Epithelial cell of proximal tubule (primary cell): ENCODE results near the gene HNRNPF. TPM values are rescaled to one million over a fixed set of nuclear protein-coding genes. Genes with fewer than 3 reads are reported as not detected.

Experiments used
- DNase-seq: peaks from one replicate; pipeline ENCODE4 v3.0.0-alpha.2; 2011; ENCODE audit warnings: low read depth
- H3K4me3 ChIP-seq: 2 replicates; pipeline ENCODE4 v1.5.1; 2011; ENCODE audit warnings: low read depth, mild to moderate bottlenecking, low read length
- total RNA-seq: library from RNA; depleted of rRNA; stranded (reverse); fragments of >200 nt; gene quantifications from 2 replicates; pipeline ENCODE4 v1.2.3, GENCODE V29; 2015
- TF ChIP-seq, protein P1 (sequence below): conservative IDR thresholded peaks from 2 replicates; pipeline ENCODE4 v1.5.1; 2012; ENCODE audit warnings: low read depth, mild to moderate bottlenecking, low read length

The HNRNPF gene
- total RNA-seq, 1 donor from 2014 or later: 207 TPM

DNA sequence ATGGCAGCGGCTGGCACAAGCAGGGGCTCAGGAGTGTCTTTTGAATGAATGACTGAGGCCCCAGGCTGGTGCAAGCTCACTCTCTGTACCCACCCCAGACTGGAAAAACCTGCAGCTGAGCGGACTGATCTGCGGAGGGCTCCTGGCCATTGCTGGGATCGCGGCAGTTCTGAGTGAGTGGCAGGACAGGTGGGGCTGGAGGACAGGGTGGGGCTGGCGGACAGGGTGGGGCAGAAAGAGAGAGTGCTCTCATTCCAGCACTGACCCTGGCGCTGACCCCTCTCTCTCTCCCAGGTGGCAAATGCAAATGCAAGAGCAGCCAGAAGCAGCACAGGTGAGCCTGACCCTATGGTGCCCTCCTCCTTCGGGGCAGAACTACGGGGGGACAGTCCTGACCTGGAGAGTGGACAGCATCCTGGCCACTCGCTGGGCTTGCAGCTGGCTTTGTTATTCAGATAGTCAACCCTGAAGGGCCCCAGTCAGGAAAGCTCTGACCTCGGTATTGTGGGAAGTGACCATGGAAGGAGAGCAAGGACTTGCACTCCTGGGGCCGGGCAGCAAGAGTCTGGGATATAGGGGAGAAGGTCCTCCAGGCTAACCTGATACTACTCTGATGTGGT, 33.5 kb downstream of the HNRNPF start:
- TF ChIP-seq, protein P1, sequence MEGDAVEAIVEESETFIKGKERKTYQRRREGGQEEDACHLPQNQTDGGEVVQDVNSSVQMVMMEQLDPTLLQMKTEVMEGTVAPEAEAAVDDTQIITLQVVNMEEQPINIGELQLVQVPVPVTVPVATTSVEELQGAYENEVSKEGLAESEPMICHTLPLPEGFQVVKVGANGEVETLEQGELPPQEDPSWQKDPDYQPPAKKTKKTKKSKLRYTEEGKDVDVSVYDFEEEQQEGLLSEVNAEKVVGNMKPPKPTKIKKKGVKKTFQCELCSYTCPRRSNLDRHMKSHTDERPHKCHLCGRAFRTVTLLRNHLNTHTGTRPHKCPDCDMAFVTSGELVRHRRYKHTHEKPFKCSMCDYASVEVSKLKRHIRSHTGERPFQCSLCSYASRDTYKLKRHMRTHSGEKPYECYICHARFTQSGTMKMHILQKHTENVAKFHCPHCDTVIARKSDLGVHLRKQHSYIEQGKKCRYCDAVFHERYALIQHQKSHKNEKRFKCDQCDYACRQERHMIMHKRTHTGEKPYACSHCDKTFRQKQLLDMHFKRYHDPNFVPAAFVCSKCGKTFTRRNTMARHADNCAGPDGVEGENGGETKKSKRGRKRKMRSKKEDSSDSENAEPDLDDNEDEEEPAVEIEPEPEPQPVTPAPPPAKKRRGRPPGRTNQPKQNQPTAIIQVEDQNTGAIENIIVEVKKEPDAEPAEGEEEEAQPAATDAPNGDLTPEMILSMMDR: no peak
- no peak for DNase-seq
- H3K4me3 ChIP-seq: no peak overlapping the region

DNA sequence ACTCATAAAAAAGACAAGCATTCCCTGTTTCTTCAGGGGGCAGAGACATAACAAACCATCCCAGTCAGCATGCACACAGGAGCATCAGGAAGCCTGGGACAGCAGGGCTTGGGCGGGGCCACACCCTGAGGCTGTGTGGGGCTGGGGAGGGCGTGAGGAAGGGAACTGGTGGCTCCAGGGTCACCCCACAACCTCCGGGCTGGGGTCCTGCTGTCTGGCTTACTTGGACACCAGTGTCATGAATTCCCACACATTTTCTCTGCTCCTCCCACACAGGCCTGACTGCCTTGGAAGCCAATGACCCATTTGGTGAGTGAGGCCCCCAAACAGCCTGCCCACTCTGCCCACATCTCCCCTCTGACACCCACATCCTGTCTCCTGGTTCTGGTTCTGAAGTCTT, 34.8 kb downstream of the HNRNPF start:
- TF ChIP-seq, protein P1: no peak
- no peak for DNase-seq
- H3K4me3 ChIP-seq: no peak overlapping the region

DNA sequence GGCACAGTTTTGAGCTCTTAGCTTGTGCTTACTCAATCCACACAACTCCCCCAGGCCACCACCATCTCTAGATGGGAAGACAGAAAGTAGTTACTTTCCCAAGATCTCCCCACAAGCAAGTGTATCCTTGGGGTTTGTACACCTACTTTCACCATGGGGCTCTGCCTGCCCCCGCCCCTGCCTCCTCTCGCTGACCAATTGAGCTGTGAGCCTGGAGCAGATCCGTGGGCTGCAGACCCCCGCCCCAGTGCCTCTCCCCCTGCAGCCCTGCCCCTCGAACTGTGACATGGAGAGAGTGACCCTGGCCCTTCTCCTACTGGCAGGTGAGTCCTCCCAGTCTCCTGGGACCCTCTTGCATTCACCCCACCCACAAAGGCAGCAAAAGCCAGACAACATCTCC, 35.5 kb downstream of the HNRNPF start:
- TF ChIP-seq, protein P1: no peak
- H3K4me3 ChIP-seq: no peak overlapping the region
- DNase-seq: no peak

DNA sequence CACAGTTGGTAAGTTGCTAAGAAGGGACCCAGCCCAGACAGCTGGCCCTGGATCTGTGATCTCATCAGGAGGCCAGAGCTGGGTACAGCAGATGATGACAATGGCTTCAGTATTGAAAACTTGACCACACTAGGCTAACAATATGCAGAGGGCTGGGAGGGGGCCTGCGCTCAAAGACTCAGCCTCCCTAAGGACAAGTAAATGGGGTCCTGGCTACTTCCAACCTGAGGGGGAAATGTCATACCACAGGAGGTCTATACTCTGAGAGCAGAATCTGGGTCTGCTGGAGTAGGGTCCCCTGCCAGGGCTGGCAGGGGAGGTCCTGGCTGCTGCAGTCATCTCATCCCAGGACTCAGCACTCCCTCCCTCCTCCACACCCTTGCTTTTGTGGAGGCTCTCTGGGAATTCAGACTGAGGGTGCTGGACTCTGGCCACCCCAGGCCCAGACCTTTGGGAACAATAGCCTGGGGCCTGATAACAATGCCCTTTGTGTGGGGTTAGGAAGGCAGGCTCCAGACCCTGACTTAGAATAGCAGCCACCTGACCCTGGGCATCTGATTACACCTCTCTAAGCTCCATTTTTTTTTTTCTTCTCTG, 36.1 kb downstream of the HNRNPF start:
- TF ChIP-seq, protein P1: no peak
- DNase-seq: no peak
- H3K4me3 ChIP-seq: no peak overlapping the region

DNA sequence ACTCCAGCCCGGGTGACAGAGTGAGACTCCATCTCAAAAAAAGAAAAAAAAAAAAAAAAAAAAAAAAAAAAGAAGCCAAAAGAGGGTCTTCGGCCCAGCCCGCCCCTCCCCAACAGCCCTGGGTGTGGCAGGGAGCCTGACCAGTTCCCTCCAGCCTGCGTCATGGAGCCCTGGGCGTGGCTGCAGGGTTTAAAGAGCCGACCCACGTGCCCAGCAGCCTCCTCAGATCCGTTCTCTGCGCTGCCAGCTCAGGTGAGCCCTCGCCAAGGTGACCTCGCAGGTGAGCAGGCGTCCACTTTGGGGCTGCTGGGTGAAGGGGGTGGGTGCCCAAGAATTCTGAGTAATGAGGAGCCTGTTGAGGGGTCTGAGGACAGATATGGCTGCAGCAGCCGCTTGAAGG, 37.6 kb downstream of the HNRNPF start, which contains the start of gene FXYD4:
Gene FXYD4, plus strand, starts transcription at position 219 of the 400 bp plus-strand sequence. CDS start 2,111 bp downstream, outside the sequence.
- no peak for DNase-seq
- TF ChIP-seq, protein P1: no peak
- H3K4me3 ChIP-seq: no peak within 1 kb of the TSS

DNA sequence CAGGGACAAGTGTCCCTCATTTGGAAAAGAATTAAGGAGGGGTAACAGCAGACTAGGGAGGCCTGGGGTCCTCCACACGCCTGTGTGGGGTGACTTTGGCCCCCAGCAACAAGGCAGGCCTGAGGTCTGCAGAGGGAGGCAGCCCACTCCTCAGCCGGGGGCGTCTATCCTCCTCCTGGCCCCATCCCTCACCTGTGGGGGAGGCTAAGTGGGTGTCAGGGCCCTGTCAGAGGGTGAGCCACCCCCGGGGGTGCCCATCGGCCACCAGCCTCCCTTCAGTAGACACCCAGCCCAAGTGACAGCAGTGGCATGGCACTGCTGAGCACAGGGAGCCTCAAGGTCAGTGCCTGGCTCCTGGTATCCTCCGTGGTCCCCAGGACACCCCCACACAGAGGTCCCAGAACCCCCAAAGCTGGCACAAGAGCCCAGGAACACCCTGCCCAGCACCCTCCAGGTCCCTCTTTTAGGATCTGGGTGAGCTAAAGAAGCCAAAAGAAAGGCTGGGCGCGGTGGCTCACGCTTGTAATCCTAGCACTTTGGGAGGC, 38.2 kb downstream of the HNRNPF start:
- DNase-seq: no peak
- TF ChIP-seq, protein P1: no peak
- H3K4me3 ChIP-seq: no peak overlapping the region
